Measurements from ENCODE around the gene PTPRU.

The PTPRU gene

DNA sequence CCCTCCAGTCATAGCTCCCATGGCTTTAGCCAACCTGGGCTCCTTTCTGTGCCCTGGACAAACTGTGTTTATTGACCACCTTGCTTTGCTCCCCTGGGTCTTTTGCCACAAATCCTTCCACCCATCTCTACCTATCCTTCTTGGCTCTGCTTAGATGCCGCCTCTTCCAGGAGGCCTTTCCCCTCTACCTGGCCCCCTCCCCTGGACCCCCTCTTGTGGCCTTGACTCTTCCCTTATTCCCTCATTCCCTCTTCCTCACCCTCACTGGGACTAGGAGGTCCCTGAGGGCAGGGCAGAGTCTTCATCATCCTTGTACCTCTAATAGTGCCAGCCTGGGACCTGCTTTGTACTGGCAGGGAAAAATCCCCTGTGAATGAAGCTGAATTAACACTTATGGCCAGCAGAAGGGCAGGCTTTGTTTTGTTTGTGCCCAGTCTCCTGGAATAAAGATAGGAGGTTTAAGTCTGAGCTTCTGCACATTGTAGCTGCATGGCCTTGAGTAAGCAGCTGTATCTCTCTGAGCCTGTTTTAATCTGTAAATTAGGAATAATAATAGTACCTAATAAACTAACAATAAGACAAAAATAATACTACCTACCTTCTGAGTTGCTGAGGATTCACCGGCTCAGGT, 13.7 kb downstream of the PTPRU start:
- TF ChIP-seq, protein P1, sequence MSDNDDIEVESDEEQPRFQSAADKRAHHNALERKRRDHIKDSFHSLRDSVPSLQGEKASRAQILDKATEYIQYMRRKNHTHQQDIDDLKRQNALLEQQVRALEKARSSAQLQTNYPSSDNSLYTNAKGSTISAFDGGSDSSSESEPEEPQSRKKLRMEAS (IDR thresholded peaks at IDR 0.05; ENCODE audit: low read depth, low read length), result no peak
- TF ChIP-seq POLR2A (IDR thresholded peaks at IDR 0.05; ENCODE audit: extremely low read depth, insufficient read length) (no peak), MYC (IDR thresholded peaks at IDR 0.05; ENCODE audit: low read depth, low read length) (no peak)
- TF ChIP-seq, protein P2, sequence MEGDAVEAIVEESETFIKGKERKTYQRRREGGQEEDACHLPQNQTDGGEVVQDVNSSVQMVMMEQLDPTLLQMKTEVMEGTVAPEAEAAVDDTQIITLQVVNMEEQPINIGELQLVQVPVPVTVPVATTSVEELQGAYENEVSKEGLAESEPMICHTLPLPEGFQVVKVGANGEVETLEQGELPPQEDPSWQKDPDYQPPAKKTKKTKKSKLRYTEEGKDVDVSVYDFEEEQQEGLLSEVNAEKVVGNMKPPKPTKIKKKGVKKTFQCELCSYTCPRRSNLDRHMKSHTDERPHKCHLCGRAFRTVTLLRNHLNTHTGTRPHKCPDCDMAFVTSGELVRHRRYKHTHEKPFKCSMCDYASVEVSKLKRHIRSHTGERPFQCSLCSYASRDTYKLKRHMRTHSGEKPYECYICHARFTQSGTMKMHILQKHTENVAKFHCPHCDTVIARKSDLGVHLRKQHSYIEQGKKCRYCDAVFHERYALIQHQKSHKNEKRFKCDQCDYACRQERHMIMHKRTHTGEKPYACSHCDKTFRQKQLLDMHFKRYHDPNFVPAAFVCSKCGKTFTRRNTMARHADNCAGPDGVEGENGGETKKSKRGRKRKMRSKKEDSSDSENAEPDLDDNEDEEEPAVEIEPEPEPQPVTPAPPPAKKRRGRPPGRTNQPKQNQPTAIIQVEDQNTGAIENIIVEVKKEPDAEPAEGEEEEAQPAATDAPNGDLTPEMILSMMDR (IDR thresholded peaks at IDR 0.05; ENCODE audit: low read depth, low read length), result no peak
- no peak for DNase-seq (ENCODE audit: low read depth)
- no peak overlapping the region for H3K4me3 ChIP-seq (ENCODE audit: low read depth, low read length)

DNA sequence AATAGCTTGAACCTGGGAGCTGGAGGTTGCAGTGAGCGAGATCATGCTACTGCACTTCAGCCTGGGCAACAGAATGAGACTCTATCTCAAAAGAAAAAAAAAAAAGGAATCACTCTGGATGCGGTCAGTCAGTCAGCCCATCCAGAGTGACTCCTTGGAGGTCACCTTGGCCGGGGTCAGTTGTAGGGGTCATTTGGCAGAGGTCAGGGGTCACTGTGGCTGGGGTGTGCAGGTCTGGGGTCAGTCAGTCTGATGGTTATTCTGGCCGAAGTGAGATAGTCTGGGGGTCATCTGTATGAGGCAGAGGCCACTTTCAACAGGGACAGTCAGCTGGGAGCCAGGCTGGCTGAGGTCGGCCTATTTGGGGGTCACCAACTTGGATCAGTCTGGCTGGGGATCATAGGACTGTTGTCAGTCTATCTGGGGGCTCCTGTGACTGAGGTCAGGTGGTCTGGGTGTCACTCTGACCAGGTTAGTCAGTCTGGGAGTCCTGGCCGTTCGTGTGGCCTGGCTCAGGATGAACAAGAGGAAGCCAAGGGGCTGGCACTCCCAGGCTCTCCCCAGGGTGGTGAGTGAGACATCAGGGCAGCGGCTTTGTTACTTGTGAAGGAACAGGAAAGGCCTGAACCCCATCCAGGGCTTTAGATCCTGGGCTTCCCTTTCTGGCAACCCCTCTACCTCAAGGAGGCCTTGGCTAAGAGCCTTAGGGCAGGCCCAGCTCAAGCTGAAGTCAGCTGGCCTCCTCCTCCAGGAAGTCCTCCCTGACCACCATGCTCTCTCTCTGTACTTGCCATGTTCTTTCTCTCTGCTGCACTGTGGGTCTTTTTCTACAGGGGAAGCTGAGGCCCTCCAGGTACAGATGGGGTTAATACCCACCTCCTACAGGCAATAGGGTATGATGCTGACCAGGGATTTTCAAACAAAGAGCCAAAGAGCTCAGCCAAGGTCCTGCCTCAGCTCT, 15.1 kb downstream of the PTPRU start:
- H3K4me3 ChIP-seq (ENCODE audit: low read depth, low read length), result no peak overlapping the region
- TF ChIP-seq, protein P2 (IDR thresholded peaks at IDR 0.05; ENCODE audit: low read depth, low read length), result no peak
- no peak for TF ChIP-seq POLR2A (IDR thresholded peaks at IDR 0.05; ENCODE audit: extremely low read depth, insufficient read length)
- DNase-seq (ENCODE audit: low read depth), result no peak

DNA sequence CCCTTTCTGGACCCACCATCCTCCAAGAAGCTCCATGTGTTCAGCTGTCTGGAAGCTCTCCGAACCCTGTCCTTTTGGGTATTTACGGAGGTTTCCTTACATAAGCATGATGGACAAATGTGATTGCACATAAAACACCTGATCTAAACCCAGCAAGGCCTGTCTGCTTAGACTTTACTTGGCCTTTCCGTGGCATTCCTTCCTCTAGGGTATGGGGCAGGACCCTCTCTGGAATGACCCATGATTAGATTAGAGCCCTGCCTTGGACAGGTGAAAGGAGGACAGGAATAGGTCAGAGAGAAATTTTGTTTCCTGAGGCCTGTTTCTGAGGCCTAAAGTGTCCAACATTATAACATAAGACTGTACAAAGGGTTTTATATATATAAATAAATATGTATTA, 16.9 kb downstream of the PTPRU start:
- H3K4me3 ChIP-seq (ENCODE audit: low read depth, low read length), result no peak overlapping the region
- no peak for DNase-seq (ENCODE audit: low read depth)
- no peak for TF ChIP-seq MYC (IDR thresholded peaks at IDR 0.05; ENCODE audit: low read depth, low read length)
- no peak for TF ChIP-seq POLR2A (IDR thresholded peaks at IDR 0.05; ENCODE audit: extremely low read depth, insufficient read length)
- TF ChIP-seq, protein P2 (IDR thresholded peaks at IDR 0.05; ENCODE audit: low read depth, low read length), result no peak
- TF ChIP-seq, protein P1 (IDR thresholded peaks at IDR 0.05; ENCODE audit: low read depth, low read length), result no peak

DNA sequence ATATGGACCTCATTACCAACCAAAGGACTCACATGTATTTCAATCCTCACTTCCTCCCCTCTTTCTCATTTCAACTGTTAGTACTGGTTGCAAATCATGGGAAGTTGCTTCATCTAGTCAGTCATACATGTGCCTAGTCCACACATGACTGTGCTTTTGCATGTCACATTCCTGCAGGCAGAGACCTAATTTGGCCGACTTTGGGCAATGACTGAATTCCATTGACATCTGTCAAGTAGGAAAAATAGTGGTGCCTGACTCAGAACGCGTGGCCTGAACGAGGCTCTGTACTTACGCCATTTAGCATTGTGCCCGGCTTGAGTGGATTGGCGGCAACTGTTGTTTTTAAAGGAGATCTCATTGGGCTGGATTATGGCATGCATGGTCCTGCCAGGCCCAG, 18.0 kb downstream of the PTPRU start:
- no peak for DNase-seq (ENCODE audit: low read depth)
- no peak overlapping the region for H3K4me3 ChIP-seq (ENCODE audit: low read depth, low read length)
- TF ChIP-seq, protein P1 (IDR thresholded peaks at IDR 0.05; ENCODE audit: low read depth, low read length), result no peak
- TF ChIP-seq POLR2A (IDR thresholded peaks at IDR 0.05; ENCODE audit: extremely low read depth, insufficient read length) (no peak), MYC (IDR thresholded peaks at IDR 0.05; ENCODE audit: low read depth, low read length) (no peak)
- TF ChIP-seq, protein P2 (IDR thresholded peaks at IDR 0.05; ENCODE audit: low read depth, low read length), result no peak

DNA sequence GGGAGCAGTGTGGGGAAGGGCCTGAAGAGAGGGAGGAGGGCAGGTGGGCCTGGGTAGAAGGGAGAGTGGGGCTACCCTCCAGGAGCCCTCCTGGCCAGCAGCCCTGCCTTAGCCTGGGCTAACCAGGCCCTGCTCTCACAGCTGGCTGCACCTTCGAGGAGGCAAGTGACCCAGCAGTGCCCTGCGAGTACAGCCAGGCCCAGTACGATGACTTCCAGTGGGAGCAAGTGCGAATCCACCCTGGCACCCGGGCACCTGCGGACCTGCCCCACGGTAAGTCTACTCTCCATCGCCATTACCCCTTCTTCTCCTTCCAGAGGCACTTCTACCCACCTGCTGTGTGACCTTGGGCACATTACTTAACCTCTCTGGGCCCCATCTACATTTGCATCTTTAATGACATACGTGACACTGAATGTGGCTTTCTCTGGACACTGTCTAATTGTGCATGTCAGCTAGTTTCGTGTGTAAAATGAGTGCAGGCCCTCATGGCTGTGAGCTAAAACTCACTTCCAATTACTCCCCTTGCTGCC, 18.9 kb downstream of the PTPRU start:
- no peak for DNase-seq (ENCODE audit: low read depth)
- no peak overlapping the region for H3K4me3 ChIP-seq (ENCODE audit: low read depth, low read length)
- TF ChIP-seq, protein P2 (IDR thresholded peaks at IDR 0.05; ENCODE audit: low read depth, low read length), result no peak
- TF ChIP-seq, protein P1 (IDR thresholded peaks at IDR 0.05; ENCODE audit: low read depth, low read length), result no peak
- no peak for TF ChIP-seq MYC (IDR thresholded peaks at IDR 0.05; ENCODE audit: low read depth, low read length)
- no peak for TF ChIP-seq POLR2A (IDR thresholded peaks at IDR 0.05; ENCODE audit: extremely low read depth, insufficient read length)
